Esophagus squamous epithelium (tissue), 5 donors: ENCODE data around the gene GLIPR1L1. TPM values are rescaled to one million over a fixed set of nuclear protein-coding genes. Genes with fewer than 3 reads are reported as not detected.
A peak's percentile ranks its signal among the peaks of the same experiment; 100 is the strongest.

ENCODE experiments used
- DNase-seq: peaks from one replicate; lab custom pipeline; 2025; lab: John Stamatoyannopoulos, UW
- H3K27ac ChIP-seq, 4 donors: fragments of 200-600 bp; sonication (generic); one replicate each; pipeline ENCODE4 v1.5.1; 2016 to 2019; ENCODE audit warnings: mild to moderate bottlenecking in 1 of 4
- H3K27me3 ChIP-seq, 4 donors: fragments of 200-600 bp; sonication (generic); 1 replicate in 3 of 4; 2 replicates in 1 of 4; pipeline versions ENCODE4 v1.5.1 to v1.6.0; 2017 to 2021; ENCODE audit warnings: antibody characterized with exemption in 1 of 4
- H3K36me3 ChIP-seq, 3 donors: fragments of 200-600 bp; sonication (generic); one replicate each; pipeline ENCODE4 v1.5.1; 2016 to 2019
- H3K4me1 ChIP-seq, 3 donors: fragments of 200-600 bp; sonication (generic); one replicate each; pipeline ENCODE4 v1.5.1; 2017 to 2019
- H3K4me3 ChIP-seq, 4 donors: fragments of 200-600 bp; sonication (generic); 1 replicate in 3 of 4; 2 replicates in 1 of 4; pipeline ENCODE4 v1.5.1; 2016 to 2019; ENCODE audit warnings: mild to moderate bottlenecking in 2 of 4, moderate library complexity in 1 of 4
- H3K9me3 ChIP-seq, 3 donors: fragments of 200-600 bp; sonication (generic); one replicate each; pipeline ENCODE4 v1.5.1; 2016 to 2019
- POLR2A ChIP-seq, 4 donors: fragments of 450-650 bp; IDR thresholded peaks; one replicate each; pipeline ENCODE4 v1.6.1; 2017; ENCODE audit warnings: antibody characterized with exemption in 4 of 4, mild to moderate bottlenecking in 4 of 4, moderate library complexity in 3 of 4
- WGBS, 2 donors: methylation state at CpG; one replicate each; pipeline ENCODE4 v1.1.5; 2018; 5-methylcytosine and 5-hydroxymethylcytosine counted together
- intact Hi-C: fragments of 100-400 bp; cut with DNase I; formaldehyde crosslinking; loops from one replicate; pipeline ENCODE4 v1.15.0; 2022
- total RNA-seq, 4 donors: library from RNA; depleted of rRNA; stranded (reverse); fragments of >200 nt; gene quantifications; one replicate each; pipeline ENCODE4 v1.1.0, GENCODE V29; 2016
- TF ChIP-seq, protein P1 (sequence below), 6 experiments: fragments of 450-650 bp in 4 of 6; fragments of 200-600 bp in 2 of 6; sonication (generic) in 2 of 6; IDR thresholded peaks; one replicate each; pipeline ENCODE4 v1.5.1; 2016 to 2019; ENCODE audit warnings: antibody characterized with exemption in 6 of 6, mild to moderate bottlenecking in 4 of 6, moderate library complexity in 4 of 6
- donor health status: DM: yes; HTN: yes; CAD: no.

Gene GLIPR1L1
- total RNA-seq, 4 donors from 2014 or later, result not detected

DNA sequence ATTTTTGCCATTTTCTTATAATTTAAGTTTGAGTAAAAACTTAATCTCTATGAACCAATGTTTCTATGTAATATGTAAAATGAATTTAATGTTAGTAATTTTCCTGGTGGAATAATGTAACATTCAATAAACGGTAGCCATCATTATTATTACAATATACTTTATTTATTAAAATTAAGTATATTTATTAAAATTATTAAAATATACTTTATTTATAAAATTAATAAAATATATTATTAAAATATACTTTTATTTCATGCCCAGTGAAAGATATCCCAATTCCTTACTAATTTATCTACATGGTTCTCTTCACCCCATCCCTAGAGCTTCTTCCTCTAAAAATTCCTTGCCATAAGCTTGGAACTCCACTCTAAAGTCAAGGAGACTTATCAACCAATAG is 6.8 kb upstream of the GLIPR1L1 start:
- no peak overlapping the region for H3K27ac ChIP-seq
- H3K9me3 ChIP-seq, result no peaks in the 10 kb centered on the region
- H3K4me3 ChIP-seq, result no peak overlapping the region
- peaks cover 0 to 15% (median 0%) of the 10 kb centered on the region in 3 donors for H3K4me1 ChIP-seq
- DNase-seq, result no peak
- H3K27me3 ChIP-seq, result no peaks in the 10 kb centered on the region
- intact Hi-C loops, result no loop called here
- no peaks in the 10 kb centered on the region for H3K36me3 ChIP-seq
- TF ChIP-seq, protein P1, sequence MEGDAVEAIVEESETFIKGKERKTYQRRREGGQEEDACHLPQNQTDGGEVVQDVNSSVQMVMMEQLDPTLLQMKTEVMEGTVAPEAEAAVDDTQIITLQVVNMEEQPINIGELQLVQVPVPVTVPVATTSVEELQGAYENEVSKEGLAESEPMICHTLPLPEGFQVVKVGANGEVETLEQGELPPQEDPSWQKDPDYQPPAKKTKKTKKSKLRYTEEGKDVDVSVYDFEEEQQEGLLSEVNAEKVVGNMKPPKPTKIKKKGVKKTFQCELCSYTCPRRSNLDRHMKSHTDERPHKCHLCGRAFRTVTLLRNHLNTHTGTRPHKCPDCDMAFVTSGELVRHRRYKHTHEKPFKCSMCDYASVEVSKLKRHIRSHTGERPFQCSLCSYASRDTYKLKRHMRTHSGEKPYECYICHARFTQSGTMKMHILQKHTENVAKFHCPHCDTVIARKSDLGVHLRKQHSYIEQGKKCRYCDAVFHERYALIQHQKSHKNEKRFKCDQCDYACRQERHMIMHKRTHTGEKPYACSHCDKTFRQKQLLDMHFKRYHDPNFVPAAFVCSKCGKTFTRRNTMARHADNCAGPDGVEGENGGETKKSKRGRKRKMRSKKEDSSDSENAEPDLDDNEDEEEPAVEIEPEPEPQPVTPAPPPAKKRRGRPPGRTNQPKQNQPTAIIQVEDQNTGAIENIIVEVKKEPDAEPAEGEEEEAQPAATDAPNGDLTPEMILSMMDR (IDR thresholded peaks at IDR 0.05), result no peak
- no peak for TF ChIP-seq POLR2A (IDR thresholded peaks at IDR 0.05)
- 81 to 88% methylated on average over 1 of the region's 1 CpG for WGBS, 2 donors

DNA sequence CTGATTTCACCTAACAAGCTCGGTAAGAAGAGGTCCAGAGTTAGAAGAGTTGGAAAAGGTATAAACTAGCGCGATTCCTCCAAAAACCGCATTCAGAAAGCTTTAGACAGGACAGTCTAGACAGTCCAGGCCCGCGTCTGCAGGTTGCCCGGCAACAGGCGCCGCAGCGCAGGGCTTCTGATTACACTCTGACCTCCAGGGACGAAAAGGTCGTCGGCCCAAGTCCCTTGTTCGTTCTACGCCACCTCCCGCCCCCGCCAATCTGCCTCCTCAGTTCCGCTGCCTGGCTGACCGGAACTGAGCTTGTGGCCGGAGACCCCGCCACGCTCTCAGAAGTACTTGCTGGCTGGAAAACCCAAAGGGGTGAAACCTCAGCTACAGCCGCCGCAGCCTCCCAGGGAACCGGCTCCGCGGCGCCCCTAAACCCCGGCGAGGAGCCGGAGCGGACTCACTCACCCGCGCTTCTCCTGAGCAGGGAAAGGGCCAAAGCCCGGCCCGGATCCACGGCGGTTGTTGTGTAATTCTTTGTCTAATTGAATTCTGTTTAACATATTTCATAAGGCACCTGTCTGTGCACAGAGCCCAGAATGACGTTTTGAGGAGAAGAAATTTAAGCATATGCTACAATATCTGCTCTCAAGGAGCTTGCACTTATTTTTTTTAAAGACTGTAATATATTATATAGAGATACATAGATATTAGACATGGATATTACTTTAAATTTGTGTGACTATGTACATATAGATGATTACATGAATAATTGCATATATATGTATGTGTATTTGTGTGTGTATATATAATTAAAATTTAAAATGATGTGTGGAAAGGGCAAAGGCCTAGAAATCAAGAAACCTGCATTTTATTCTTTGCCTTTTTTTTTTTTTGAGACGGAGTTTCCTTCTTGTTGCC is 4.3 kb upstream of the GLIPR1L1 start, which contains the start of gene CAPS2:
TSS of gene CAPS2 (minus strand) at position 407 of the 909 bp plus-strand sequence. CDS start 3,826 bp downstream, outside the sequence.
- H3K36me3 ChIP-seq, result no peaks in the 10 kb centered on the region
- intact Hi-C loops, result loop anchor here (5.0 kb wide), 1 partner anchor 177 kb away; no protein-coding TSS in a partner anchor

DNA sequence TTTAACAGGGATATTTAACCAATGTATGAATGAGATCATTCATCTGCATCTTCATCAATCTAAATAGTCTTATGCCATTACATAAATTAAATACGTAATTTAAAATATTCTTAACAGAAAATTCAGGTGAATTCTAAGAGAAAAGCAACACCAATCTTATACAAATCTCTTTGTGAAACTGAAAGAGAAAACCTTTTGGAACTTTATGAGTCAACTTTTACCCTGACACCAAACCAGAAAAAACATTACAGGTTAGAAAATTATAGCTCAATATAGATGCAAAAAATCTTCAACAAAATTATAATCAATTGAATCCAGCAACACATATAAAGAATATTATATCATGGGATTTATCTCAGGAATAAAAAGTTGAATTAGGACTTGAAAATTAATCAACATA is 3.4 kb downstream of the GLIPR1L1 start:
- intact Hi-C loops, result no loop called here
- 78 to 90% methylated on average over 1 of the region's 1 CpG for whole genome bisulfite sequencing, 2 donors
- H3K27me3 ChIP-seq, result no peaks in the 10 kb centered on the region
- no peaks in the 10 kb centered on the region for H3K9me3 ChIP-seq
- peaks cover 0 to 11% (median 5%) of the 10 kb centered on the region in 3 donors for H3K4me1 ChIP-seq
- H3K36me3 ChIP-seq, result no peaks in the 10 kb centered on the region
- no peak for DNase-seq
- H3K4me3 ChIP-seq, result no peak overlapping the region
- TF ChIP-seq, protein P1 (IDR thresholded peaks at IDR 0.05), result no peak
- no peak for TF ChIP-seq POLR2A (IDR thresholded peaks at IDR 0.05)
- H3K27ac ChIP-seq, result no peak overlapping the region

More for the DNA sequence above, 4.3 kb upstream of the GLIPR1L1 start, which contains the start of gene CAPS2:
- WGBS, 2 donors, result 3 to 4% methylated on average over 23 to 31 of the region's 40 CpGs
- peak; percentile 13 for DNase-seq
- Histone ChIP-seq H3K27me3 (no peaks in the 10 kb centered on the region), H3K4me1 (peaks cover 0 to 26% (median 5%) of the 10 kb centered on the region in 3 donors), H3K4me3 (peak within 1 kb of the TSS; percentile 42 to 71 (median 60)), H3K27ac (peak within 1 kb of the TSS in 3 of 4 donors; percentile 24 to 67 (median 26)), H3K9me3 (no peaks in the 10 kb centered on the region)
- TF ChIP-seq, protein P1 (IDR thresholded peaks at IDR 0.05), result peak in 2 of 6 experiments; percentile 10 to 20
- peak in 1 of 4 donors; percentile 44 for TF ChIP-seq POLR2A (IDR thresholded peaks at IDR 0.05)

DNA sequence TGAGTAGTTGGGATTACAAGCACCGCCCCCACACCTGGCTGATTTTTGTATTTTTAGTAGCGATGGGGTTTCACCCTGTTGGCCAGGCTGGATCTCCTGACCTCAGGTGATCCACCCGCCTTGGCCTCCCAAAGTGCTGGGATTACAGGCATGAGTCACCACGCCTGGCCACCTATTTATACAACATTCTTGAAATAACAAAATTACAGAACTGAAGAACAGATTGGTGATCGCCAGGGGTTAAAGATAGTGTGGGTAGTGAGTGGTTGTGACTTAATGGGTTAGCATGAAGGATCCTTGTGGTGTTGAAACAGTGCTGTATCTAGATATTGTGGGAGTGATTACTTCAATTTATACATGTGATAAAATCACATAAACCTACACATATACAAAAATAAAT is 7.4 kb downstream of the GLIPR1L1 start:
- H3K36me3 ChIP-seq, result no peaks in the 10 kb centered on the region

More for the DNA sequence above, 7.4 kb downstream of the GLIPR1L1 start:
- H3K4me1 ChIP-seq, result no peaks in the 10 kb centered on the region
- 83 to 92% methylated on average over 1 to 4 of the region's 5 CpGs for WGBS, 2 donors
- no peak overlapping the region for H3K4me3 ChIP-seq
- intact Hi-C loops, result no loop called here
- no peaks in the 10 kb centered on the region for H3K9me3 ChIP-seq
- DNase-seq, result no peak
- TF ChIP-seq, protein P1 (IDR thresholded peaks at IDR 0.05), result no peak
- TF ChIP-seq POLR2A (IDR thresholded peaks at IDR 0.05), result no peak
- H3K27me3 ChIP-seq, result no peaks in the 10 kb centered on the region
- no peak overlapping the region for H3K27ac ChIP-seq
